ENCODE data around the gene CARM1. TPM values are rescaled to one million over a fixed set of nuclear protein-coding genes. Genes with fewer than 3 reads are reported as not detected.

CARM1 gene
- total RNA-seq, 4 donors from 2014 or later: 11.8 to 20.5 (median 16.5) TPM

- TF ChIP-seq CTCF (IDR thresholded peaks at IDR 0.05): no peak
- ATAC-seq (ENCODE audit: low FRiP score) (no peak), DNase-seq (ENCODE audit: low spot score) (no peak)
Measured at GRCh38 chr19:10888421-10888866, 17.1 kb downstream of the CARM1 start.

DNA sequence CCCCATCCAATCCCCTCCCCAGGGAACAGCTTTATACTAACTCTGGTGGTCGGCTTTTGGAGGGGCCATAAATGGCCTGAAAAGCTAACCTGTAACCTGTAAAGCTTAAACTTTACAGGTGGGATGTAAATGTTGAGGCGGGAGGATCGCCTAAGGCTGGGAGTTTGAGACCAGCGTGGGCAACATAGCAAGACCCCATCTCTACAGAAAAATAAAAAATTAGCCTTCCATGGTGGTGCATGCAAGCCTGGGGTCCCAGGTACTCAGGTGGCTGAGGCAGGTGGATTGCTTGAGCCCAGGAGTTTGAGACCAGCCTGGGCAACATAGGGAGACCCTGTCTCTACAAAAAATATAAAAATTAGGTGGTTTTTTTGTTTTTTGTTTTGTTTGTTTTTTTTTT, 18.5 kb downstream of the CARM1 start:
- TF ChIP-seq CTCF (IDR thresholded peaks at IDR 0.05): no peak
- no peak for ATAC-seq (ENCODE audit: low FRiP score)

DNA sequence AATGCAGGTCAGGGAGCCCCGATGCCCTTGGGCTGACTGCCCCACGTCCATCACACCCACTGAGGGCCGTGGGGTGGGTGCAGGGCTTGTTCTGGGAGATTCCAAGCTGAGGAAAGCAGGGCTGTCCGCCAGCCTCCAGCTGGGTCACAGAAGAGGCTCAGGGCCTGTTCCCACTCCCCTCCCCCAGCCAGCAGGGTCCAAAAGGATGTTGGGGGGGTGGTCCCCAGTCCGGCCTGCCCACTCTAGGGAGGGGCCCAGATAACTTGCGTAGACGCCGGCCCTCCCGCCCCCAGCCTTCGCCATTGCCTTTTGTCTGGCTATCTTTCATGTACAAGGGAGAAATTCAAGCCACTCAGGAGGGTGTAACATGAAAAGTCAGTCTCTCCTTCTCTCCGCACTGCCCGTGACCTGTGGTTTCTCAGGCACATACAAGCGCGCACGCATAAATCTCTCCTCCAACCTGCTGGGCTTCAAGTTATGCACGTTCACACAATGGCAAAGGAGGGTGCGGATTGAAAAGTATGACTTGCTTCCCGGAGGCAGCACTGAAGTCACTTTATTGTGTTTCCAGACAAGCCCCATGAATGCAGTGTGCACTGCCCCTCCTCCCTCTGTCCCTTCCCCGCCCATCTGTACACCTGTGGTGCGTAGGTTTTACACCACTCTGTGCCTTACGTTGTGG, 20.2 kb downstream of the CARM1 start:
- ATAC-seq (ENCODE audit: low FRiP score): no peak
- no peak for DNase-seq (ENCODE audit: low spot score)

More for the DNA sequence above, 18.5 kb downstream of the CARM1 start:
- DNase-seq (ENCODE audit: low spot score): no peak

DNA sequence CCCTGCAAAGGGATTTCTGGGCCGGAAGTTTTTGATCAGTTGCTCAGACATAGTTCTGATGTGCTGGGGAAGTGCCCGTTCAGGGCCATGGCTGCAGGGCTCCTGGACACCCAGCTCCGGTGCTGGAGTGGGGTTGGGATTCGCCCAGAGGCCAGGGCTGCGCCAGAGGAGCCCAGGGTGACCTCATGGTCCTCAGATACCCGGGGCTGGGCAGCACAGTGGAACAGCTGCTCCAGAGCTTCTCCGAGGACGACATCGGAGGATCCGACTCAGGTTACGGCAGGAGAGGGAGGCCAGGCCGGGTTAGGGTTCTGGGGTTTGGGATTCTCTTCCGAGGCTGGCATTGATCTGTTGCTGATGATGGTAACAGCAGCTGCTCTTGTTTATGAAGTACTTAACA, 20.9 kb downstream of the CARM1 start:
- no peak for ATAC-seq (ENCODE audit: low FRiP score)
- no peak for DNase-seq (ENCODE audit: low spot score)
- TF ChIP-seq CTCF (IDR thresholded peaks at IDR 0.05): no peak

More for the DNA sequence above, 20.2 kb downstream of the CARM1 start:
- no peak for TF ChIP-seq CTCF (IDR thresholded peaks at IDR 0.05)

GRCh38 chr19:10894911-10895213, 23.5 kb downstream of the CARM1 start:
- DNase-seq (ENCODE audit: low spot score) (no peak), ATAC-seq (ENCODE audit: low FRiP score) (no peak)
- TF ChIP-seq CTCF (IDR thresholded peaks at IDR 0.05): no peak

- no peak for TF ChIP-seq CTCF (IDR thresholded peaks at IDR 0.05)
- ATAC-seq (ENCODE audit: low FRiP score) (no peak), DNase-seq (ENCODE audit: low spot score) (no peak)
Measured at GRCh38 chr19:10895363-10895762, 24.0 kb downstream of the CARM1 start.

- no peak for TF ChIP-seq CTCF (IDR thresholded peaks at IDR 0.05)
- no peak for ATAC-seq (ENCODE audit: low FRiP score)
- no peak for DNase-seq (ENCODE audit: low spot score)
Measured at GRCh38 chr19:10895920-10896319, 24.6 kb downstream of the CARM1 start.

Data from omental fat pad (tissue), 4 donors.